Activated effector memory CD4-positive, alpha-beta T cell treated with anti-CD3 and anti-CD28 coated beads, Interleukin-2, amount 50 U/mL, for 16 hours (primary cell): Measurements from ENCODE around the gene PPP1R13L.
"Not testable (repeated sequence)": the region's sequence is repeated elsewhere in the genome, so short reads cannot be mapped to it uniquely, and the experiment has no call there.

Experiments used
- DNase-seq: peaks from one replicate; pipeline ENCODE4 v3.0.0-alpha.2; 2020

The PPP1R13L gene

GRCh38 chr19:45404557-45405434 lies at the start of gene PPP1R13L:
PPP1R13L (minus strand) TSS chr19:45405069; CDS start chr19:45398318, 6,751 bp downstream.
- peak; percentile 83 for DNase-seq

- no peak for DNase-seq
Observed at GRCh38 chr19:45451850-45452387, 47.0 kb upstream of the PPP1R13L start.

GRCh38 chr19:45451131-45451849 lies 46.4 kb upstream of the PPP1R13L start:
- DNase-seq = peak; percentile 84

- DNase-seq = no peak
Observed at GRCh38 chr19:45450012-45450333, 45.1 kb upstream of the PPP1R13L start.

GRCh38 chr19:45448887-45449299 lies 44.0 kb upstream of the PPP1R13L start:
- DNase-seq = no peak

- DNase-seq = no peak
Observed at GRCh38 chr19:45448425-45448756, 43.5 kb upstream of the PPP1R13L start.

- no peak for DNase-seq
Observed at GRCh38 chr19:45446944-45447343, 42.1 kb upstream of the PPP1R13L start.

- DNase-seq = no peak
Observed at GRCh38 chr19:45446295-45446694, 41.4 kb upstream of the PPP1R13L start.

- no peak for DNase-seq
Observed at GRCh38 chr19:45445139-45445538, 40.3 kb upstream of the PPP1R13L start.

- DNase-seq = peak; percentile 94
Observed at GRCh38 chr19:45444318-45445041, 39.6 kb upstream of the PPP1R13L start.

GRCh38 chr19:45443462-45444317 lies 38.8 kb upstream of the PPP1R13L start:
- peak; percentile 87 for DNase-seq

- peak; percentile 74 for DNase-seq
Observed at GRCh38 chr19:45442778-45443461, 38.1 kb upstream of the PPP1R13L start.

- DNase-seq = no peak
Observed at GRCh38 chr19:45442408-45442777, 37.5 kb upstream of the PPP1R13L start.

GRCh38 chr19:45440873-45441654 lies 36.2 kb upstream of the PPP1R13L start:
- no peak for DNase-seq

GRCh38 chr19:45440259-45440638 lies 35.4 kb upstream of the PPP1R13L start:
- no peak for DNase-seq

- peak; percentile 94 for DNase-seq
Observed at GRCh38 chr19:45439569-45440258, 34.8 kb upstream of the PPP1R13L start.

- DNase-seq = no peak
Observed at GRCh38 chr19:45439190-45439568, 34.3 kb upstream of the PPP1R13L start.

- no peak for DNase-seq
Observed at GRCh38 chr19:45437328-45437727, 32.5 kb upstream of the PPP1R13L start.

- DNase-seq = not testable (repeated sequence)
Observed at GRCh38 chr19:45432543-45432942, 27.7 kb upstream of the PPP1R13L start.

GRCh38 chr19:45431008-45431407 lies 26.1 kb upstream of the PPP1R13L start:
- not testable (repeated sequence) for DNase-seq
